K562 (cell line): ENCODE measurements around the gene RNASE3. TPM values are rescaled to one million over a fixed set of nuclear protein-coding genes. Genes with fewer than 3 reads are reported as not detected.

Experiments used
- BRCA1 ChIP-seq, 2 experiments: fragments of 450-650 bp in 1 of 2; sonication (generic) in 1 of 2; formaldehyde crosslinking in 1 of 2; IDR thresholded peaks; 2 replicates each; pipeline versions ENCODE4 v1.5.0 to v1.6.1; 2017 to 2020; ENCODE audit warnings: mild to moderate bottlenecking in 1 of 2, missing genetic modification reagents in 1 of 2
- CHCHD3 ChIP-seq: fragments of 250-450 bp; sonication (Bioruptor Pico); IDR thresholded peaks from 2 replicates; pipeline ENCODE4 v2.1.2; 2022; ENCODE audit warnings: mild to moderate bottlenecking
- CXXC5 ChIP-seq: fragments of 250-450 bp; sonication (Bioruptor Pico); IDR thresholded peaks from 2 replicates; pipeline ENCODE4 v1.8.0; 2022; ENCODE audit warnings: inconsistent platforms, mild to moderate bottlenecking, moderate library complexity
- ELF4 ChIP-seq: fragments of 450-650 bp; formaldehyde crosslinking; IDR thresholded peaks from 2 replicates; pipeline ENCODE4 v1.4.0; 2022; ENCODE audit warnings: missing genetic modification characterization
- EP300 ChIP-seq: IDR thresholded peaks from 2 replicates; pipeline ENCODE4 v1.6.1; 2012; ENCODE audit warnings: low read length, improper control_type of control experiment
- ESRRA ChIP-seq: fragments of 450-650 bp; IDR thresholded peaks from 2 replicates; pipeline ENCODE4 v1.6.1; 2014; ENCODE audit warnings: low read depth, mild to moderate bottlenecking, moderate library complexity, borderline replicate concordance
- FOXJ3 ChIP-seq: sonication (generic); formaldehyde crosslinking; IDR thresholded peaks from 2 replicates; pipeline ENCODE4 v1.4.0; 2020; ENCODE audit warnings: mild to moderate bottlenecking, missing genetic modification reagents
- HLTF ChIP-seq: fragments of 450-650 bp; IDR thresholded peaks from 2 replicates; pipeline ENCODE4 v1.6.1; 2016
- HNRNPK ChIP-seq: fragments of 200-400 bp; formaldehyde crosslinking; IDR thresholded peaks from one replicate; pipeline ENCODE4 v1.6.1; 2018; ENCODE audit warnings: mild to moderate bottlenecking, low read depth, low read length; ENCODE audit not compliant: poor library complexity, severe bottlenecking
- KLF10 ChIP-seq: fragments of 250-450 bp; sonication (Bioruptor Pico); IDR thresholded peaks from 2 replicates; pipeline ENCODE4 v1.6.1; 2021; ENCODE audit warnings: matching md5 sums
- NCOR1 ChIP-seq: fragments of 450-650 bp; IDR thresholded peaks from 2 replicates; pipeline ENCODE4 v1.6.1; 2016; ENCODE audit warnings: mild to moderate bottlenecking, moderate library complexity
- NFRKB ChIP-seq: fragments of 450-650 bp; IDR thresholded peaks from 2 replicates; pipeline ENCODE4 v1.6.1; 2016; ENCODE audit warnings: low read depth
- NRF1 ChIP-seq, 2 experiments: fragments of 450-650 bp; IDR thresholded peaks in 1 of 2; conservative IDR thresholded peaks in 1 of 2; 2 replicates each; pipeline ENCODE4 v1.6.1; 2014; ENCODE audit warnings: mild to moderate bottlenecking in 2 of 2
- SAFB2 ChIP-seq: fragments of 200-400 bp; formaldehyde crosslinking; IDR thresholded peaks from 2 replicates; pipeline ENCODE4 v1.6.1; 2018; ENCODE audit warnings: borderline replicate concordance, low read length, low read depth, moderate library complexity; ENCODE audit not compliant: severe bottlenecking
- ZNF583 ChIP-seq: fragments of 250-450 bp; sonication (Bioruptor Pico); IDR thresholded peaks from 2 replicates; pipeline ENCODE4 v1.4.0; 2020
- ZNF644 ChIP-seq: fragments of 200-800 bp; sonication (Bioruptor generic); IDR thresholded peaks from 2 replicates; pipeline ENCODE4 v1.6.1; 2016; ENCODE audit warnings: low read depth, missing genetic modification characterization, missing compliant biosample characterization
- ZNF717 ChIP-seq: fragments of 250-450 bp; sonication (Bioruptor Pico); IDR thresholded peaks from 2 replicates; pipeline ENCODE4 v1.5.0; 2021
- polyA plus RNA-seq, 8 experiments: library from polyadenylated mRNA; depleted of rRNA in 4 of 8; stranded (reverse) in 5 of 8; unstranded in 3 of 8; fragments of >200 nt; fragmentation: Nextera tagmentation in 2 of 8; fragmentation: Illumina TruSeq in 1 of 8; extraction: Ambion mirVana in 2 of 8; extraction: Trizol in 1 of 8; gene quantifications; 2 replicates each; pipeline versions ENCODE4 v1.2.1 to v1.2.3, GENCODE V29; 2011 to 2014; ENCODE audit warnings: inconsistent platforms in 1 of 8, missing spikeins in 1 of 8
- total RNA-seq, 7 experiments: library from RNA; depleted of rRNA in 6 of 7; stranded (reverse); fragments of >200 nt in 6 of 7; fragmentation: Illumina TruSeq in 2 of 7; extraction: Trizol in 2 of 7; gene quantifications; 2 replicates each; pipeline versions ENCODE4 v1.2.1 to v1.2.3, GENCODE V29; 2011 to 2021; ENCODE audit warnings: low replicate concordance in 1 of 7
- TF ChIP-seq, protein P1 (sequence below), 2 experiments: IDR thresholded peaks; 2 replicates each; pipeline ENCODE4 v1.6.1; 2012; ENCODE audit warnings: improper control_type of control experiment in 2 of 2, low read depth in 2 of 2, low read length in 2 of 2, borderline replicate concordance in 1 of 2
- TF ChIP-seq, protein P2 (sequence below): fragments of 250-450 bp; sonication (Bioruptor Pico); IDR thresholded peaks from 2 replicates; pipeline ENCODE4 v1.5.0; 2021; ENCODE audit warnings: mild to moderate bottlenecking, moderate library complexity
- TF ChIP-seq, protein P3 (sequence below): sonication (generic); formaldehyde crosslinking; IDR thresholded peaks from 2 replicates; pipeline ENCODE4 v1.8.0; 2022; ENCODE audit warnings: mild to moderate bottlenecking, low read depth, missing genetic modification reagents
- TF ChIP-seq, protein P4 (sequence below): fragments of 450-650 bp; IDR thresholded peaks from 2 replicates; pipeline ENCODE4 v1.6.1; 2014; ENCODE audit warnings: low read depth, mild to moderate bottlenecking, moderate library complexity, borderline replicate concordance

Gene RNASE3
- total and polyA plus RNA-seq, 9 of the 15 experiments (the other 6 are each of a cell fraction or from before 2014, with no cell fraction given), result not detected

DNA sequence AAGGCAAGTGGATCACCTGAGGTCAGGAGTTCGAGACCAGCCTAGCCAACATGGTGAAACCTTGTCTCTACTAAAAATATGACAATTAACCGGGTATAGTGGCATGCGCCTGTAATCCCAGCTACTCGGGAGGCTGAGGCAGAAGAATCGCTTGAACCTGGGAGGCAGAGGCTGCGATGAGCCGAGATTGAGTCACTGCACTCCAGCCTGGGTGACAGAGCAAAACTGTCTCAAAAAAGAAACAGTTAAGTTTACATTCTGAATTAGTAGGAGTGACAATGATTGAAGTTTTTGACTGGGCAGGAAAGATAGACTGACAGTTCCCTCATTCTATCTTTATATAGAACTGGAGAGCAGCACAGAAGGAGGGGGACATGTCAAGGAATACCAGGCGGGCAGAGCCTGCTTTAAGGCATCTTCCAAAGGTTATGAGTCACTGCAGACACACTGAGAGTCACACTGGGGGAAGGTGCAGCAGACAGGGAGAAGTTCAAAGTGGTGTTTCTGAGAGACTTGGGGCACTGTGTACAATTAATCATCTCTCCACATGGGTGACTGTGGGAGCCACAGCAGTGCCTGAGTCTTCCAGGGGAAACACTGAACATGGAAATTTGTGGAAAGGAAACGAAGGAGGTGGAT, 42.8 kb upstream of the RNASE3 start (continued):
- TF ChIP-seq BRCA1 (IDR thresholded peaks at IDR 0.05) (no peak), BRCA1 (CRISPR knock-in tag; IDR thresholded peaks at IDR 0.05) (no peak), ESRRA (no peak), NFRKB (no peak), ZNF583 (CRISPR knock-in tag) (no peak), FOXJ3 (CRISPR knock-in tag) (no peak), ZNF644 (tag) (no peak), CHCHD3 (CRISPR knock-in tag) (no peak), HNRNPK (no peak), NCOR1 (no peak), ELF4 (no peak), CXXC5 (no peak), EP300 (no peak), KLF10 (no peak), SAFB2 (no peak), HLTF (no peak), ZNF717 (no peak), NRF1 (conservative IDR thresholded peaks at IDR 0.05 in 1 of 2, IDR thresholded peaks at IDR 0.05 in 1 of 2) (no peak)
- TF ChIP-seq, protein P1, sequence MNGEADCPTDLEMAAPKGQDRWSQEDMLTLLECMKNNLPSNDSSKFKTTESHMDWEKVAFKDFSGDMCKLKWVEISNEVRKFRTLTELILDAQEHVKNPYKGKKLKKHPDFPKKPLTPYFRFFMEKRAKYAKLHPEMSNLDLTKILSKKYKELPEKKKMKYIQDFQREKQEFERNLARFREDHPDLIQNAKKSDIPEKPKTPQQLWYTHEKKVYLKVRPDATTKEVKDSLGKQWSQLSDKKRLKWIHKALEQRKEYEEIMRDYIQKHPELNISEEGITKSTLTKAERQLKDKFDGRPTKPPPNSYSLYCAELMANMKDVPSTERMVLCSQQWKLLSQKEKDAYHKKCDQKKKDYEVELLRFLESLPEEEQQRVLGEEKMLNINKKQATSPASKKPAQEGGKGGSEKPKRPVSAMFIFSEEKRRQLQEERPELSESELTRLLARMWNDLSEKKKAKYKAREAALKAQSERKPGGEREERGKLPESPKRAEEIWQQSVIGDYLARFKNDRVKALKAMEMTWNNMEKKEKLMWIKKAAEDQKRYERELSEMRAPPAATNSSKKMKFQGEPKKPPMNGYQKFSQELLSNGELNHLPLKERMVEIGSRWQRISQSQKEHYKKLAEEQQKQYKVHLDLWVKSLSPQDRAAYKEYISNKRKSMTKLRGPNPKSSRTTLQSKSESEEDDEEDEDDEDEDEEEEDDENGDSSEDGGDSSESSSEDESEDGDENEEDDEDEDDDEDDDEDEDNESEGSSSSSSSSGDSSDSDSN (IDR thresholded peaks at IDR 0.05; ENCODE audit: borderline replicate concordance in 1 of 2, low read depth in 2 of 2, low read length in 2 of 2), result no peak
- TF ChIP-seq, protein P2, sequence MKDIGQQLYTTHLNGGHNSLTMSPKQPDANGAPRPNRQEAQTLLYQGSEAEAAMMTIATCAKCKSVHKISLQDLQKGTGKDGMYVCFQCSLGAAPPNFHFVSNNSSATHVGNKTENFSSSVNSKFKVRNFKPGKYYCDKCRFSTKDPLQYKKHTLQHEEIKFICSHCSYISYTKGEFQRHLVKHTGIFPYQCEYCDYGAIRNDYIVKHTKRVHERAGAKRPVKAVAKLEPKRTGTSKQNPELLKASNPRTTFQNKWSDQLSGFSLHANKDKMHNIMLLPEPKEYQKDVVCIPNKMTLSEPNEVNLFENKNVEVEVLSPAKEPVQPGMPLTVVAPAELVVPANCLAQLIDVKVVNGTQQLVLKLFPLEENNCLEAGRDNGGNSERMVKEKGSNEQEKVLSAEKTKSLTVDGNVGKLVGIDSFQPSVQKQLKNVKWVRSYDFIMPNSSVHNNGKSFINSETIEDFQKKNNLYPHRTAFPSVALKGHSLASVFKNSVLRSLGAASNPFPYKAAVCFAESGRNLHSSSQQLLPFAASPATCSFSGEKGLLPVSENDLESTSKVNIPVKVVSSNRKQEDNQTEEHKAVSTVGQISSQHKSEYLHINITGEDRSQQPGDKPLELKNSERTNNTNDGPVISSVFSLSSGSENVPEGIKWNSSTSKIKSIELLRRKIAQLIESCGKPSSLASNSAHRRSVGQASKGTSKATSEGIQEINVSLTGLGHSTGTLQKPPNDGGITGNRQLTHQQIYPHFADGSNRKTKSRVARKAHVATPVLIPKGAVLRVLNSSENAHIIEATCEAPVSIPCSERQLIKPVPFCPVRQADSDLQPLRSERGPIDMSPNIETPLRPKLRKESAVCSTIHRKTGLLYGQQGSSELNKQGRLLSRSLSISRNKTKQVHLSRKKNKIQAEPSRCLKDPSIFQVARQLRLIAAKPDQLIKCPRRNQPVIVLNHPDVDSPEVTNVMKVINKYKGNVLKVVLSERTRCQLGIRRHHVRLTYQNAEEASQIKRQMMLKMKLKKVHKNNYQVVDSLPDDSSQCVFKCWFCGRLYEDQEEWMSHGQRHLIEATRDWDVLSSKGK (CRISPR knock-in tag), result no peak
- TF ChIP-seq, protein P3, sequence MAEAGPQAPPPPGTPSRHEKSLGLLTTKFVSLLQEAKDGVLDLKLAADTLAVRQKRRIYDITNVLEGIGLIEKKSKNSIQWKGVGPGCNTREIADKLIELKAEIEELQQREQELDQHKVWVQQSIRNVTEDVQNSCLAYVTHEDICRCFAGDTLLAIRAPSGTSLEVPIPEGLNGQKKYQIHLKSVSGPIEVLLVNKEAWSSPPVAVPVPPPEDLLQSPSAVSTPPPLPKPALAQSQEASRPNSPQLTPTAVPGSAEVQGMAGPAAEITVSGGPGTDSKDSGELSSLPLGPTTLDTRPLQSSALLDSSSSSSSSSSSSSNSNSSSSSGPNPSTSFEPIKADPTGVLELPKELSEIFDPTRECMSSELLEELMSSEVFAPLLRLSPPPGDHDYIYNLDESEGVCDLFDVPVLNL (CRISPR knock-in tag), result no peak
- TF ChIP-seq, protein P4, sequence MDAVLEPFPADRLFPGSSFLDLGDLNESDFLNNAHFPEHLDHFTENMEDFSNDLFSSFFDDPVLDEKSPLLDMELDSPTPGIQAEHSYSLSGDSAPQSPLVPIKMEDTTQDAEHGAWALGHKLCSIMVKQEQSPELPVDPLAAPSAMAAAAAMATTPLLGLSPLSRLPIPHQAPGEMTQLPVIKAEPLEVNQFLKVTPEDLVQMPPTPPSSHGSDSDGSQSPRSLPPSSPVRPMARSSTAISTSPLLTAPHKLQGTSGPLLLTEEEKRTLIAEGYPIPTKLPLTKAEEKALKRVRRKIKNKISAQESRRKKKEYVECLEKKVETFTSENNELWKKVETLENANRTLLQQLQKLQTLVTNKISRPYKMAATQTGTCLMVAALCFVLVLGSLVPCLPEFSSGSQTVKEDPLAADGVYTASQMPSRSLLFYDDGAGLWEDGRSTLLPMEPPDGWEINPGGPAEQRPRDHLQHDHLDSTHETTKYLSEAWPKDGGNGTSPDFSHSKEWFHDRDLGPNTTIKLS, result no peak
